Trophoblast cell (in vitro differentiated cells and primary cell): ENCODE results near the gene EXOC7.
A peak's percentile ranks its signal among the peaks of the same experiment; 100 is the strongest.

Experiments used
- DNase-seq, 2 donors: peaks; one replicate each; pipeline ENCODE4 v3.0.0-alpha.2; 2016
- H2AFZ ChIP-seq: 2 replicates; pipeline ENCODE4 v1.6.1; 2013; ENCODE audit warnings: low read length, moderate library complexity, mild to moderate bottlenecking; ENCODE audit not compliant: insufficient read depth, poor library complexity
- H2AK5ac ChIP-seq: 2 replicates; pipeline ENCODE4 v1.6.1; 2013; ENCODE audit warnings: mild to moderate bottlenecking, low read length
- H2BK120ac ChIP-seq: 2 replicates; pipeline ENCODE4 v1.6.1; 2013; ENCODE audit warnings: low read length, mild to moderate bottlenecking, moderate library complexity; ENCODE audit not compliant: insufficient read depth, poor library complexity
- H2BK12ac ChIP-seq: 2 replicates; pipeline ENCODE4 v1.6.1; 2013; ENCODE audit warnings: mild to moderate bottlenecking, low read length, moderate library complexity
- H2BK5ac ChIP-seq: 2 replicates; pipeline ENCODE4 v1.6.1; 2013; ENCODE audit warnings: low read length, low read depth, moderate library complexity, mild to moderate bottlenecking; ENCODE audit not compliant: poor library complexity
- H3K14ac ChIP-seq: 2 replicates; pipeline ENCODE4 v1.6.1; 2013; ENCODE audit warnings: mild to moderate bottlenecking, low read length
- H3K18ac ChIP-seq: 2 replicates; pipeline ENCODE4 v1.6.1; 2013; ENCODE audit warnings: mild to moderate bottlenecking, low read length
- H3K23ac ChIP-seq: 2 replicates; pipeline ENCODE4 v1.6.1; 2013; ENCODE audit warnings: low read length
- H3K27ac ChIP-seq: 2 replicates; pipeline ENCODE4 v1.5.1; 2013; ENCODE audit warnings: low read depth, mild to moderate bottlenecking, inconsistent platforms, low read length, moderate library complexity
- H3K27me3 ChIP-seq: 2 replicates; pipeline ENCODE4 v1.6.1; 2013; ENCODE audit warnings: inconsistent platforms, mild to moderate bottlenecking, low read length, moderate library complexity; ENCODE audit not compliant: insufficient read depth
- H3K36me3 ChIP-seq, 2 experiments: 1 replicate in 1 of 2; 2 replicates in 1 of 2; pipeline ENCODE4 v1.6.1; 2013; ENCODE audit warnings: low read length in 2 of 2, mild to moderate bottlenecking in 2 of 2, moderate library complexity in 1 of 2; ENCODE audit not compliant: insufficient read depth in 2 of 2, control insufficient read depth in 1 of 2
- H3K4ac ChIP-seq: 2 replicates; pipeline ENCODE4 v1.6.1; 2013; ENCODE audit warnings: low read depth, mild to moderate bottlenecking, low read length, moderate library complexity
- H3K4me1 ChIP-seq, 2 experiments: 1 replicate in 1 of 2; 2 replicates in 1 of 2; pipeline ENCODE4 v1.6.1; 2013; ENCODE audit warnings: low read length in 2 of 2, mild to moderate bottlenecking in 2 of 2, moderate library complexity in 1 of 2; ENCODE audit not compliant: insufficient read depth in 2 of 2, control insufficient read depth in 1 of 2
- H3K4me2 ChIP-seq: 2 replicates; pipeline ENCODE4 v1.6.1; 2013; ENCODE audit warnings: inconsistent platforms, mild to moderate bottlenecking, low read length, moderate library complexity
- H3K4me3 ChIP-seq: 2 replicates; pipeline ENCODE4 v1.5.1; 2013; ENCODE audit warnings: mild to moderate bottlenecking, low read depth, low read length, inconsistent platforms
- H3K79me1 ChIP-seq: one replicate; pipeline ENCODE4 v1.6.1; 2013; ENCODE audit warnings: low read length
- H3K79me2 ChIP-seq: 2 replicates; pipeline ENCODE4 v1.6.1; 2013; ENCODE audit warnings: low read length, mild to moderate bottlenecking; ENCODE audit not compliant: control insufficient read depth, insufficient read depth, poor library complexity
- H3K9ac ChIP-seq: 2 replicates; pipeline ENCODE4 v1.6.1; 2013; ENCODE audit warnings: mild to moderate bottlenecking, low read length
- H3K9me3 ChIP-seq: 2 replicates; pipeline ENCODE4 v1.6.1; 2013; ENCODE audit warnings: low read depth, mild to moderate bottlenecking, control low read depth, inconsistent platforms, low read length; ENCODE audit not compliant: insufficient read depth
- H4K12ac ChIP-seq: 2 replicates; pipeline ENCODE4 v1.6.1; 2013; ENCODE audit warnings: low read depth, mild to moderate bottlenecking, low read length, moderate library complexity
- H4K8ac ChIP-seq: 2 replicates; pipeline ENCODE4 v1.6.1; 2013; ENCODE audit warnings: low read depth, mild to moderate bottlenecking, low read length, moderate library complexity
- H4K91ac ChIP-seq: one replicate; pipeline ENCODE4 v1.6.1; 2013; ENCODE audit warnings: low read depth, mild to moderate bottlenecking, low read length, moderate library complexity
- WGBS: extraction: QIAGEN DNeasy Blood & Tissue Kit; methylation state at CpG from one replicate; pipeline ENCODE4 v1.1.7; 2013; ENCODE audit warnings: missing lambda C conversion rate; ENCODE audit not compliant: insufficient read length, insufficient coverage; ENCODE audit errors: extremely low coverage; 5-methylcytosine and 5-hydroxymethylcytosine counted together

The EXOC7 gene

GRCh38 chr17:76131692-76132573, 28.3 kb upstream of the EXOC7 start:
- H3K79me2 ChIP-seq, result no peaks in the 10 kb centered on the region

DNA sequence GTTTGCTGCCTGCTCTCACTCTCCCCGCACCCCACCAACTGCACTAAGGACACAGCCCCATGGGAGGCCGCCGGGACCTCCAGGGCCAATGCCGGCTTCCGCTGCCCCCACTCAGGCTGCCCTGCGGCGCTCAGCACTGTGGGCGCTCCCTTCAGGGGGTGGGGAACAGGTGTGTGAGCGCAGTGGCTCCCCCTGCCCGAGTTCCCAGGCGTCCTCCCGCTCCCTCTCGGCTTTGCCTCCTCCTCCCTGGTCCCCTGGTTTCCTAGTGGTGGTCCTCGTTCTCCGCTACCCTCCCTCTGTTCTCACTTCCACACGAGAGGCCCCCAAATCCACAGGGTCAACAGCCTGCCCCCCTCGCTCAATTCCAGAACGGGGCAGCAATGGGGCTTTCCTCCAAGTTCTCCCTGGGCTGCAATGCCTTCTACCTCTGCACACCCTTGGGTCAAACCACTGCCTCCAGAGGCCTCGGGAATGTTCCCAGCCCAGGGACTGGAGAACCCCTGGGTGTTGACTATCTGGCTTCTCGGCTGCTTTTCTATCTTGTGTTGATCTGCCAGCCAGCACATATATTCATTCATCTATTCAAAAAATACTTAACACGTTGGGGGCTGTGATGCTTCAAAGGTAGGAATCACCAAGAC, 27.6 kb upstream of the EXOC7 start:
- no peaks in the 10 kb centered on the region for H3K36me3 ChIP-seq
- H4K91ac ChIP-seq, result no peak overlapping the region
- no peak overlapping the region for H3K4me2 ChIP-seq
- H2BK5ac ChIP-seq, result no peak overlapping the region
- H3K4me1 ChIP-seq, result peaks cover 12 to 13% of the 10 kb centered on the region in 2 experiments
- DNase-seq, result no peak
- WGBS, result no CpG with 5 or more reads among the region's 21 CpGs
- peaks cover 2% of the 10 kb centered on the region for H3K9me3 ChIP-seq
- H3K79me2 ChIP-seq, result no peaks in the 10 kb centered on the region
- H3K4ac ChIP-seq, result no peak overlapping the region
- H3K14ac ChIP-seq, result no peak overlapping the region
- H3K9ac ChIP-seq, result no peak overlapping the region
- H2AFZ ChIP-seq, result no peak overlapping the region
- no peak overlapping the region for H2AK5ac ChIP-seq
- no peak overlapping the region for H2BK12ac ChIP-seq
- H3K18ac ChIP-seq, result no peak overlapping the region
- no peak overlapping the region for H3K23ac ChIP-seq
- H4K12ac ChIP-seq, result no peak overlapping the region
- H3K79me1 ChIP-seq, result peaks cover 5% of the 10 kb centered on the region
- H3K4me3 ChIP-seq, result no peak overlapping the region
- peaks cover 13% of the 10 kb centered on the region for H3K27me3 ChIP-seq
- no peak overlapping the region for H3K27ac ChIP-seq
- H4K8ac ChIP-seq, result no peak overlapping the region
- no peak overlapping the region for H2BK120ac ChIP-seq

More at GRCh38 chr17:76131692-76132573, 28.3 kb upstream of the EXOC7 start:
- peaks cover 12 to 13% of the 10 kb centered on the region in 2 experiments for H3K4me1 ChIP-seq
- H3K4ac ChIP-seq, result no peak overlapping the region
- no peak overlapping the region for H3K18ac ChIP-seq
- H2BK5ac ChIP-seq, result peak overlapping the region; percentile 16
- no peak overlapping the region for H3K27ac ChIP-seq
- H2AK5ac ChIP-seq, result peak overlapping the region; percentile 24
- peak overlapping the region; percentile 6 for H4K12ac ChIP-seq
- H3K9ac ChIP-seq, result no peak overlapping the region
- peak overlapping the region; percentile 3 for H2BK12ac ChIP-seq
- H3K79me1 ChIP-seq, result peaks cover 5% of the 10 kb centered on the region
- no peak overlapping the region for H3K4me2 ChIP-seq
- peak overlapping the region; percentile 22 for H3K14ac ChIP-seq
- H2BK120ac ChIP-seq, result peak overlapping the region; percentile 49
- H3K9me3 ChIP-seq, result peaks cover 2% of the 10 kb centered on the region
- H4K91ac ChIP-seq, result peak overlapping the region; percentile 70
- no peak overlapping the region for H3K23ac ChIP-seq
- H3K36me3 ChIP-seq, result no peaks in the 10 kb centered on the region
- H4K8ac ChIP-seq, result peak overlapping the region; percentile 13
- H3K4me3 ChIP-seq, result no peak overlapping the region
- peaks cover 20% of the 10 kb centered on the region for H3K27me3 ChIP-seq
- peak overlapping the region; percentile 26 for H2AFZ ChIP-seq
- DNase-seq, result no peak
- no CpG with 5 or more reads among the region's 21 CpGs for WGBS

GRCh38 chr17:76130473-76130872, 26.9 kb upstream of the EXOC7 start:
- Histone ChIP-seq H3K4ac (no peak overlapping the region), H3K9me3 (peaks cover 2% of the 10 kb centered on the region), H3K4me2 (no peak overlapping the region), H3K4me1 (peaks cover 12 to 13% of the 10 kb centered on the region in 2 experiments), H4K12ac (no peak overlapping the region), H2AK5ac (no peak overlapping the region), H3K27me3 (peaks cover 7% of the 10 kb centered on the region), H3K79me1 (peaks cover 5% of the 10 kb centered on the region), H3K9ac (no peak overlapping the region), H2BK120ac (no peak overlapping the region), H2BK5ac (no peak overlapping the region), H4K91ac (no peak overlapping the region), H3K23ac (no peak overlapping the region), H3K4me3 (no peak overlapping the region), H3K79me2 (no peaks in the 10 kb centered on the region), H2AFZ (no peak overlapping the region), H3K14ac (no peak overlapping the region), H3K18ac (no peak overlapping the region), H4K8ac (no peak overlapping the region), H2BK12ac (no peak overlapping the region), H3K36me3 (no peaks in the 10 kb centered on the region), H3K27ac (no peak overlapping the region)
- no peak for DNase-seq
- no CpG with 5 or more reads among the region's 13 CpGs for WGBS

GRCh38 chr17:76125922-76126321, 22.3 kb upstream of the EXOC7 start:
- DNase-seq, result no peak

More at GRCh38 chr17:76125922-76126321, 22.3 kb upstream of the EXOC7 start:
- no peak overlapping the region for H3K27ac ChIP-seq
- no peak overlapping the region for H3K18ac ChIP-seq
- no peaks in the 10 kb centered on the region for H3K36me3 ChIP-seq
- H4K91ac ChIP-seq, result no peak overlapping the region
- H3K4me2 ChIP-seq, result no peak overlapping the region
- H3K27me3 ChIP-seq, result no peaks in the 10 kb centered on the region
- H3K4ac ChIP-seq, result no peak overlapping the region
- H3K23ac ChIP-seq, result no peak overlapping the region
- WGBS, result no CpG with 5 or more reads among the region's 1 CpG
- no peaks in the 10 kb centered on the region for H3K79me2 ChIP-seq
- H2BK5ac ChIP-seq, result no peak overlapping the region
- H3K4me3 ChIP-seq, result no peak overlapping the region
- H2BK12ac ChIP-seq, result no peak overlapping the region
- H3K79me1 ChIP-seq, result peaks cover 8% of the 10 kb centered on the region
- no peak overlapping the region for H3K9ac ChIP-seq
- peaks cover 0 to 8% of the 10 kb centered on the region in 2 experiments for H3K4me1 ChIP-seq
- no peak overlapping the region for H2AFZ ChIP-seq
- no peak overlapping the region for H2AK5ac ChIP-seq
- no peak overlapping the region for H4K8ac ChIP-seq
- H4K12ac ChIP-seq, result no peak overlapping the region
- H2BK120ac ChIP-seq, result no peak overlapping the region
- H3K14ac ChIP-seq, result no peak overlapping the region
- peaks cover 2% of the 10 kb centered on the region for H3K9me3 ChIP-seq
